Esophagus muscularis mucosa (tissue), 4 donors: ENCODE measurements around the gene ZNF474.

Experiments used
- EP300 ChIP-seq: sonication (generic); formaldehyde crosslinking; IDR thresholded peaks from one replicate; pipeline ENCODE4 v1.6.1; 2017; ENCODE audit warnings: antibody characterized with exemption
- POLR2A ChIP-seq: fragments of 450-650 bp; IDR thresholded peaks from one replicate; pipeline ENCODE4 v1.6.1; 2017; ENCODE audit warnings: antibody characterized with exemption, moderate library complexity, mild to moderate bottlenecking, low read depth
- POLR2AphosphoS5 ChIP-seq, 2 donors: sonication (generic); formaldehyde crosslinking; IDR thresholded peaks; one replicate each; pipeline ENCODE4 v1.6.1; 2017; ENCODE audit warnings: antibody characterized with exemption in 2 of 2
- TF ChIP-seq, protein P1 (sequence below), 3 experiments: fragments of 200-600 bp in 2 of 3; fragments of 450-650 bp in 1 of 3; sonication (generic) in 2 of 3; IDR thresholded peaks; one replicate each; pipeline ENCODE4 v1.5.1; 2017 to 2019; ENCODE audit warnings: antibody characterized with exemption in 3 of 3, mild to moderate bottlenecking in 2 of 3, moderate library complexity in 1 of 3

DNA sequence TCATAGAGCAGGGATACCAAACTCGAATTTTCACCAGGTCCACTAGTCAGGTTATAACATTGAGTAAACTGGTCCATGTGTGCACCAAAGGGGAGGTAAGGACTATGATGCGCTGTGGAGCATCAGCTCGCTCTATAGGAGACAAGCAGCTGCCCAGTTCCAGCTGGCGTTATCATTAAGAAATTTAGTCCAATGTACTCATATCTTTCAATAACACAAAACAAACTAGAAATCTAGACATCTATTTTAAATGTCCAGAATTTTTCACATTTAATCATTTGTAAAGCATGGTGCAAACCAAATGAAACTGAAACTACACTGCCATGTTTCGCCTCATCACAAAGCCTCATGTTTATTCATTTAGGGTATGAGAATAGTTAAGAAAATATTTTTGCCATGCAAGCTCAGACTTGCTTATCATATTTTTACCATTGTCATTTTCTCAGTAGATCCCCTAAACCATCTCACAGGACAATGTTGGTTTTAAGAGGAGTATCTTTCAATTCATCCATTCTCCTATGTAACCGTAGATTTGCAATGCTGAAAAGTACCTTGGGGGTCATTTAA, 50.9 kb downstream of the ZNF474 start:
- TF ChIP-seq, protein P1, sequence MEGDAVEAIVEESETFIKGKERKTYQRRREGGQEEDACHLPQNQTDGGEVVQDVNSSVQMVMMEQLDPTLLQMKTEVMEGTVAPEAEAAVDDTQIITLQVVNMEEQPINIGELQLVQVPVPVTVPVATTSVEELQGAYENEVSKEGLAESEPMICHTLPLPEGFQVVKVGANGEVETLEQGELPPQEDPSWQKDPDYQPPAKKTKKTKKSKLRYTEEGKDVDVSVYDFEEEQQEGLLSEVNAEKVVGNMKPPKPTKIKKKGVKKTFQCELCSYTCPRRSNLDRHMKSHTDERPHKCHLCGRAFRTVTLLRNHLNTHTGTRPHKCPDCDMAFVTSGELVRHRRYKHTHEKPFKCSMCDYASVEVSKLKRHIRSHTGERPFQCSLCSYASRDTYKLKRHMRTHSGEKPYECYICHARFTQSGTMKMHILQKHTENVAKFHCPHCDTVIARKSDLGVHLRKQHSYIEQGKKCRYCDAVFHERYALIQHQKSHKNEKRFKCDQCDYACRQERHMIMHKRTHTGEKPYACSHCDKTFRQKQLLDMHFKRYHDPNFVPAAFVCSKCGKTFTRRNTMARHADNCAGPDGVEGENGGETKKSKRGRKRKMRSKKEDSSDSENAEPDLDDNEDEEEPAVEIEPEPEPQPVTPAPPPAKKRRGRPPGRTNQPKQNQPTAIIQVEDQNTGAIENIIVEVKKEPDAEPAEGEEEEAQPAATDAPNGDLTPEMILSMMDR (IDR thresholded peaks at IDR 0.05) = no peak
- TF ChIP-seq POLR2A = no peak
- no peak for TF ChIP-seq POLR2AphosphoS5 (IDR thresholded peaks at IDR 0.05)
- no peak for TF ChIP-seq EP300
